GM18907 (cell line): ENCODE measurements around the gene C15orf61.

Experiments
- ATAC-seq: cut with Tn5 transposase; IDR thresholded peaks from one replicate; pipeline ENCODE4 v1.9.1; 2021; ENCODE audit warnings: mild to moderate bottlenecking, moderate library complexity; ENCODE audit not compliant: unreplicated experiment

C15orf61 gene

GRCh38 chr15:67548862-67549651, 28.1 kb downstream of the C15orf61 start:
- ATAC-seq = no peak

GRCh38 chr15:67549736-67550135, 28.8 kb downstream of the C15orf61 start:
- ATAC-seq = no peak

- no peak for ATAC-seq
Observed at GRCh38 chr15:67550522-67550921, 29.6 kb downstream of the C15orf61 start.

GRCh38 chr15:67551207-67551743, 30.3 kb downstream of the C15orf61 start:
- ATAC-seq = no peak

- ATAC-seq = no peak
Observed at GRCh38 chr15:67554580-67554979, 33.6 kb downstream of the C15orf61 start.

- ATAC-seq = no peak
Observed at GRCh38 chr15:67556976-67557570, 36.1 kb downstream of the C15orf61 start.

- ATAC-seq = no peak
Observed at GRCh38 chr15:67558502-67558901, 37.6 kb downstream of the C15orf61 start.

- no peak for ATAC-seq
Observed at GRCh38 chr15:67559158-67559557, 38.2 kb downstream of the C15orf61 start.

- ATAC-seq = no peak
Observed at GRCh38 chr15:67559576-67559975, 38.6 kb downstream of the C15orf61 start.

GRCh38 chr15:67560320-67560719, 39.4 kb downstream of the C15orf61 start:
- no peak for ATAC-seq

GRCh38 chr15:67563092-67563491, 42.2 kb downstream of the C15orf61 start:
- no peak for ATAC-seq

- ATAC-seq = peak; percentile 91
Observed at GRCh38 chr15:67564021-67564967, 43.4 kb downstream of the C15orf61 start.

GRCh38 chr15:67564968-67565345, 44.0 kb downstream of the C15orf61 start:
- peak; percentile 27 for ATAC-seq

- ATAC-seq = no peak
Observed at GRCh38 chr15:67569668-67570067, 48.7 kb downstream of the C15orf61 start.

GRCh38 chr15:67570875-67571647, 50.1 kb downstream of the C15orf61 start:
- ATAC-seq = no peak

GRCh38 chr15:67571648-67572415, 50.9 kb downstream of the C15orf61 start:
- no peak for ATAC-seq

- ATAC-seq = no peak
Observed at GRCh38 chr15:67573194-67573593, 52.3 kb downstream of the C15orf61 start.

GRCh38 chr15:67575039-67575502, 54.1 kb downstream of the C15orf61 start:
- no peak for ATAC-seq

- ATAC-seq = no peak
Observed at GRCh38 chr15:67578020-67578600, 57.2 kb downstream of the C15orf61 start.
